Activated T-helper 17 cell treated with anti-CD3 and anti-CD28 coated beads, Interleukin-2, amount 50 U/mL, for 72 hours (primary cell): ENCODE data around the gene TTLL7. TPM values are rescaled to one million over a fixed set of nuclear protein-coding genes. Genes with fewer than 3 reads are reported as not detected.

Experiments used
- ATAC-seq: fragments of 150-1000 bp; cut with Tn5 transposase; replicated peaks from 2 replicates; pipeline ENCODE4 v1.10.0; 2021; ENCODE audit warnings: mild to moderate bottlenecking, moderate library complexity
- H3K27ac Mint-ChIP-seq: one replicate; pipeline ENCODE4 v1.8.0; 2022; ENCODE audit warnings: mixed read lengths
- H3K27me3 Mint-ChIP-seq: one replicate; pipeline ENCODE4 v1.8.0; 2022; ENCODE audit warnings: mixed read lengths
- H3K36me3 Mint-ChIP-seq: one replicate; pipeline ENCODE4 v1.8.0; 2022; ENCODE audit warnings: low read depth, mild to moderate bottlenecking, mixed read lengths
- H3K4me1 Mint-ChIP-seq: one replicate; pipeline ENCODE4 v1.8.0; 2022; ENCODE audit warnings: mixed read lengths
- H3K4me3 Mint-ChIP-seq: one replicate; pipeline ENCODE4 v1.8.0; 2022; ENCODE audit warnings: mild to moderate bottlenecking, mixed read lengths
- H3K9me3 Mint-ChIP-seq: one replicate; pipeline ENCODE4 v1.8.0; 2022; ENCODE audit warnings: mixed read lengths
- total RNA-seq, 2 donors: library from RNA; stranded (reverse); gene quantifications; one replicate each; pipeline ENCODE4 v1.2.3, GENCODE V29; 2022

Gene TTLL7
- total RNA-seq, 2 donors from 2014 or later, result 2.7 to 6.3 TPM

- Mint-ChIP-seq H3K36me3 (no peaks in the 10 kb centered on the region), H3K4me1 (peaks cover 4% of the 10 kb centered on the region), H3K27me3 (peaks cover 7% of the 10 kb centered on the region), H3K9me3 (no peaks in the 10 kb centered on the region), H3K27ac (no peak overlapping the region), H3K4me3 (no peak overlapping the region)
- ATAC-seq, result no peak
Observed at GRCh38 chr1:83854456-83854855, 144.5 kb downstream of the TTLL7 start.

GRCh38 chr1:83850834-83851233, 148.1 kb downstream of the TTLL7 start:
- H3K4me3 Mint-ChIP-seq, result no peak overlapping the region
- no peaks in the 10 kb centered on the region for H3K36me3 Mint-ChIP-seq
- H3K4me1 Mint-ChIP-seq, result peaks cover 4% of the 10 kb centered on the region
- no peak overlapping the region for H3K27ac Mint-ChIP-seq
- H3K27me3 Mint-ChIP-seq, result peaks cover 5% of the 10 kb centered on the region
- H3K9me3 Mint-ChIP-seq, result no peaks in the 10 kb centered on the region
- no peak for ATAC-seq

- Mint-ChIP-seq H3K9me3 (no peaks in the 10 kb centered on the region), H3K27me3 (no peaks in the 10 kb centered on the region), H3K4me1 (peaks cover 4% of the 10 kb centered on the region), H3K36me3 (peaks cover 3% of the 10 kb centered on the region), H3K27ac (no peak overlapping the region), H3K4me3 (no peak overlapping the region)
- peak; percentile 73 for ATAC-seq
Observed at GRCh38 chr1:83849191-83850061, 149.5 kb downstream of the TTLL7 start.

- Mint-ChIP-seq H3K4me3 (no peak overlapping the region), H3K9me3 (no peaks in the 10 kb centered on the region), H3K27ac (no peak overlapping the region), H3K4me1 (peaks cover 4% of the 10 kb centered on the region), H3K36me3 (peaks cover 5% of the 10 kb centered on the region), H3K27me3 (no peaks in the 10 kb centered on the region)
- ATAC-seq, result no peak
Observed at GRCh38 chr1:83846138-83846537, 152.8 kb downstream of the TTLL7 start.

GRCh38 chr1:83845437-83846071, 153.4 kb downstream of the TTLL7 start:
- Mint-ChIP-seq H3K36me3 (peaks cover 5% of the 10 kb centered on the region), H3K27ac (no peak overlapping the region), H3K4me3 (no peak overlapping the region), H3K4me1 (peaks cover 4% of the 10 kb centered on the region), H3K9me3 (no peaks in the 10 kb centered on the region), H3K27me3 (no peaks in the 10 kb centered on the region)
- no peak for ATAC-seq

- no peak overlapping the region for H3K4me3 Mint-ChIP-seq
- no peak for ATAC-seq
- no peak overlapping the region for H3K27ac Mint-ChIP-seq
- no peaks in the 10 kb centered on the region for H3K4me1 Mint-ChIP-seq
- peaks cover 5% of the 10 kb centered on the region for H3K36me3 Mint-ChIP-seq
- H3K27me3 Mint-ChIP-seq, result no peaks in the 10 kb centered on the region
- H3K9me3 Mint-ChIP-seq, result no peaks in the 10 kb centered on the region
Observed at GRCh38 chr1:83844546-83844945, 154.4 kb downstream of the TTLL7 start.

GRCh38 chr1:83839566-83840173, 159.3 kb downstream of the TTLL7 start:
- Mint-ChIP-seq H3K4me1 (no peaks in the 10 kb centered on the region), H3K4me3 (no peak overlapping the region), H3K36me3 (peaks cover 4% of the 10 kb centered on the region), H3K27me3 (no peaks in the 10 kb centered on the region), H3K27ac (no peak overlapping the region), H3K9me3 (no peaks in the 10 kb centered on the region)
- no peak for ATAC-seq

GRCh38 chr1:83838573-83838972, 160.4 kb downstream of the TTLL7 start:
- no peaks in the 10 kb centered on the region for H3K9me3 Mint-ChIP-seq
- no peak for ATAC-seq
- H3K36me3 Mint-ChIP-seq, result no peaks in the 10 kb centered on the region
- H3K4me3 Mint-ChIP-seq, result no peak overlapping the region
- no peak overlapping the region for H3K27ac Mint-ChIP-seq
- no peaks in the 10 kb centered on the region for H3K4me1 Mint-ChIP-seq
- no peaks in the 10 kb centered on the region for H3K27me3 Mint-ChIP-seq

GRCh38 chr1:83836543-83836942, 162.4 kb downstream of the TTLL7 start:
- no peaks in the 10 kb centered on the region for H3K4me1 Mint-ChIP-seq
- no peaks in the 10 kb centered on the region for H3K27me3 Mint-ChIP-seq
- H3K36me3 Mint-ChIP-seq, result no peaks in the 10 kb centered on the region
- no peak for ATAC-seq
- H3K27ac Mint-ChIP-seq, result no peak overlapping the region
- H3K9me3 Mint-ChIP-seq, result no peaks in the 10 kb centered on the region
- no peak overlapping the region for H3K4me3 Mint-ChIP-seq

- Mint-ChIP-seq H3K27me3 (peaks cover under 1% of the 10 kb centered on the region), H3K4me3 (no peak overlapping the region), H3K4me1 (no peaks in the 10 kb centered on the region), H3K27ac (no peak overlapping the region), H3K9me3 (peaks cover under 1% of the 10 kb centered on the region), H3K36me3 (no peaks in the 10 kb centered on the region)
- no peak for ATAC-seq
Observed at GRCh38 chr1:83834621-83835264, 164.2 kb downstream of the TTLL7 start.

GRCh38 chr1:83832194-83832593, 166.7 kb downstream of the TTLL7 start:
- ATAC-seq, result no peak
- Mint-ChIP-seq H3K4me1 (no peaks in the 10 kb centered on the region), H3K36me3 (no peaks in the 10 kb centered on the region), H3K27me3 (peaks cover 6% of the 10 kb centered on the region), H3K27ac (no peak overlapping the region), H3K9me3 (peaks cover 11% of the 10 kb centered on the region), H3K4me3 (no peak overlapping the region)

- peaks cover 6% of the 10 kb centered on the region for H3K27me3 Mint-ChIP-seq
- H3K27ac Mint-ChIP-seq, result no peak overlapping the region
- ATAC-seq, result no peak
- no peak overlapping the region for H3K4me3 Mint-ChIP-seq
- H3K4me1 Mint-ChIP-seq, result no peaks in the 10 kb centered on the region
- H3K36me3 Mint-ChIP-seq, result no peaks in the 10 kb centered on the region
- peaks cover 13% of the 10 kb centered on the region for H3K9me3 Mint-ChIP-seq
Observed at GRCh38 chr1:83829106-83829505, 169.8 kb downstream of the TTLL7 start.

GRCh38 chr1:83828456-83828855, 170.5 kb downstream of the TTLL7 start:
- H3K27me3 Mint-ChIP-seq, result peaks cover 6% of the 10 kb centered on the region
- H3K36me3 Mint-ChIP-seq, result no peaks in the 10 kb centered on the region
- ATAC-seq, result no peak
- H3K4me1 Mint-ChIP-seq, result no peaks in the 10 kb centered on the region
- H3K27ac Mint-ChIP-seq, result no peak overlapping the region
- no peak overlapping the region for H3K4me3 Mint-ChIP-seq
- peaks cover 13% of the 10 kb centered on the region for H3K9me3 Mint-ChIP-seq

GRCh38 chr1:83827741-83828140, 171.2 kb downstream of the TTLL7 start:
- Mint-ChIP-seq H3K4me1 (no peaks in the 10 kb centered on the region), H3K9me3 (peaks cover 13% of the 10 kb centered on the region), H3K36me3 (no peaks in the 10 kb centered on the region), H3K4me3 (no peak overlapping the region), H3K27me3 (peaks cover 6% of the 10 kb centered on the region), H3K27ac (no peak overlapping the region)
- no peak for ATAC-seq
